Fibroblast of lung (primary cell): Measurements from ENCODE around the gene SLAMF9. TPM values are rescaled to one million over a fixed set of nuclear protein-coding genes. Genes with fewer than 3 reads are reported as not detected.

Source experiments
- DNase-seq, 2 donors: peaks; one replicate each; pipeline versions ENCODE4 v3.0.0 to v3.0.0-alpha.2; 2010; ENCODE audit warnings: low read depth in 2 of 2
- H2AFZ ChIP-seq: 2 replicates; pipeline ENCODE4 v1.5.1; 2012; ENCODE audit warnings: low read length, control low read depth, inconsistent platforms
- H3K27ac ChIP-seq: 2 replicates; pipeline ENCODE4 v1.5.1; 2011; ENCODE audit warnings: low read length, control low read depth; ENCODE audit not compliant: insufficient read depth
- H3K27me3 ChIP-seq: 2 replicates; pipeline ENCODE4 v1.5.1; 2011; ENCODE audit warnings: mild to moderate bottlenecking, low read length; ENCODE audit not compliant: control insufficient read depth, insufficient read depth
- H3K36me3 ChIP-seq: 2 replicates; pipeline ENCODE4 v1.5.1; 2011; ENCODE audit warnings: low read length; ENCODE audit not compliant: control insufficient read depth, insufficient read depth
- H3K4me1 ChIP-seq: 2 replicates; pipeline ENCODE4 v1.5.1; 2011; ENCODE audit warnings: low read length; ENCODE audit not compliant: control insufficient read depth, insufficient read depth; ENCODE audit errors: extremely low read depth
- H3K4me2 ChIP-seq: 2 replicates; pipeline ENCODE4 v1.5.1; 2011; ENCODE audit warnings: low read length, control low read depth; ENCODE audit not compliant: insufficient read depth; ENCODE audit errors: extremely low read depth
- H3K4me3 ChIP-seq, 4 experiments: fragments of 200-600 bp in 1 of 4; sonication (generic) in 1 of 4; replicated peaks in 1 of 4; 2 replicates each; pipeline ENCODE4 v1.5.1; 2011 to 2016; ENCODE audit warnings: low read length in 4 of 4, low read depth in 3 of 4, mild to moderate bottlenecking in 3 of 4, control low read depth in 2 of 4, inconsistent platforms in 1 of 4, mixed read lengths in 1 of 4; ENCODE audit not compliant: insufficient read depth in 1 of 4; ENCODE audit errors: control extremely low read depth in 1 of 4
- H3K79me2 ChIP-seq: 2 replicates; pipeline ENCODE4 v1.5.1; 2012; ENCODE audit warnings: mild to moderate bottlenecking, low read length, inconsistent platforms; ENCODE audit not compliant: control insufficient read depth, insufficient read depth
- H3K9ac ChIP-seq: 2 replicates; pipeline ENCODE4 v1.5.1; 2011; ENCODE audit warnings: mild to moderate bottlenecking, low read length, control low read depth; ENCODE audit not compliant: insufficient read depth
- H3K9me3 ChIP-seq: 2 replicates; pipeline ENCODE4 v1.5.1; 2012; ENCODE audit warnings: low read depth, low read length; ENCODE audit not compliant: control insufficient read depth, insufficient read depth
- H4K20me1 ChIP-seq: 2 replicates; pipeline ENCODE4 v1.5.1; 2011; ENCODE audit warnings: low read length; ENCODE audit not compliant: control insufficient read depth, insufficient read depth; ENCODE audit errors: extremely low read depth
- EZH2 ChIP-seq: IDR thresholded peaks from 2 replicates; pipeline ENCODE4 v1.5.1; 2012; ENCODE audit warnings: low read length, control low read depth, mild to moderate bottlenecking; ENCODE audit errors: missing control alignments
- polyA plus RNA-seq, 2 donors: library from polyadenylated mRNA; depleted of rRNA in 1 of 2; stranded (reverse) in 1 of 2; unstranded in 1 of 2; fragments of >200 nt; gene quantifications; 2 replicates each; pipeline ENCODE4 v1.2.1, GENCODE V29; 2011 to 2012; ENCODE audit warnings: missing spikeins in 1 of 2
- total RNA-seq: library from RNA; depleted of rRNA; stranded (reverse); fragments of >200 nt; gene quantifications from 2 replicates; pipeline ENCODE4 v1.2.1, GENCODE V29; 2014
- TF ChIP-seq, protein P1 (sequence below), 2 donors: IDR thresholded peaks in 1 of 2; conservative IDR thresholded peaks in 1 of 2; 1 replicate in 1 of 2; 2 replicates in 1 of 2; pipeline ENCODE4 v1.5.1; 2011 to 2012; ENCODE audit warnings: low read length in 2 of 2, control low read depth in 1 of 2, inconsistent platforms in 1 of 2, low read depth in 1 of 2, mild to moderate bottlenecking in 1 of 2

SLAMF9 gene
- total and polyA plus RNA-seq, 2 donors (not counting 1 experiment from before 2014, with no cell fraction given), result not detected

DNA sequence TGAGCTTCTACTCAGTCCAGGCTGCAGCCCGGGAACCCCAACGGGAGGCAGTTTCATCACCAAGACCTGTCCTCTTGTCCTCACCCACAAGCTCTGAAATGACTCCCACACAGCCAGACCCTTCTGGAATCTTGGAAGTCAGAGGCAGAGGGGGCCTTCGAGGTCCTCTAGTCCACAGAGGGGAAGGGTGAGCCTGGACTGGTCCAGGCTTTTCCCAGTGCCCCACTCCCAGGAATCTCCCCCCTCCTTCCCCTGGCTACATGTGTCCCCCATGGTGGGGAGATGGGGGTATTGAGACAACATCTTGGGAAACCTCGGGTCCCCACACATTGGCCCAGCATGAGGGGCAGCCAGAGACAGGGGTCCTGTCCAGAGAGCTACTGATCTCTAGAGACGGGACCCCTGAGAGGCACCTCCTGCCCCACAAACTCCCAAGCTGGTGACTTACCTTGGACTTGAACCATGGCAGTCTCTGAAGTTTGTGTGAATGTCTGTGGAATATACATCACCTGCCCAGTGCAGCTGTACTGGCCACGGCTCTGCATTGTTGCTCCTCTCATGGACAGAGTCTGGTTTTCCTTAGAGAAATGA is 19.4 kb upstream of the SLAMF9 start:
- no peaks in the 10 kb centered on the region for H4K20me1 ChIP-seq
- no peak overlapping the region for H3K27ac ChIP-seq
- H3K79me2 ChIP-seq, result no peaks in the 10 kb centered on the region

DNA sequence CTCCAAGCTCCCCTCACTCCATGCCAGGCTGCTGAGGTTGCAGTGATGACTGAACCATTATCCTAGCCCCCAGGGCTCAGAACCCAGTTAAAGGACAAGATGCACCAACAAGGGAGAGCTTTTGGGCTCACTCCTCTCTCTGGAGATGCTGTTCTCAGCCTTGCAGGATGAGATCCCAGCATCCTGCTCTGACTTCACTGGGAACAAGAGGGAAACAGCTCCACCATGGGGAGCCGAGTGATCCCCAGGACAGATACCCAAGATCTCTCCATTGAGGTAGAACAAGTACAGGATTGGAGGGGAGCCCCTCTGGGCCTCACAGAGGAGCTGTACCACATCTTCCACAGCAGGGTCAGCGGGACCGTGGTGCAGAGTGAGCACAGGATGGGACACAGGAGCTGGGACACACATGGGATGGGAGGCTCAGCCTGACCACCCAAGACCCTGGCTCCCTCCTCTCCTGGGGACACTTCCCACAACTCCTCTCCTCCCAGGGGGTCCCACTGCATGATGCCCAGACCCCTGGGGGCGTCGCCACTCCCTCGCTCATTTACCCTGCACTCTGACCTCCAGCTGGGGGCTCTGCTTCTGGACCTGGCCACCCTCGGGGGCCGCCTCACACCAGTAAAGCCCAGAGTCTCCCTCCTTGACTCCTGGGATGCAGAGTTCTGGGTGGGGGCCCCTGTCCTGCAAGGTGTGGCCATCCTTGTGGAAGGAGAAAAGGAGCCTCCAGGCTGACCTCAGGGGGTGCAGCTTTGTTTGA is 18.6 kb upstream of the SLAMF9 start:
- no peak overlapping the region for H3K4me3 ChIP-seq
- H3K27ac ChIP-seq, result no peak overlapping the region
- H3K9me3 ChIP-seq, result no peaks in the 10 kb centered on the region
- H3K4me1 ChIP-seq, result no peaks in the 10 kb centered on the region
- H3K9ac ChIP-seq, result no peak overlapping the region
- DNase-seq, result no peak
- H2AFZ ChIP-seq, result no peak overlapping the region
- H3K4me2 ChIP-seq, result no peak overlapping the region
- H3K36me3 ChIP-seq, result no peaks in the 10 kb centered on the region
- peaks cover 5% of the 10 kb centered on the region for H3K27me3 ChIP-seq
- no peaks in the 10 kb centered on the region for H4K20me1 ChIP-seq
- H3K79me2 ChIP-seq, result no peaks in the 10 kb centered on the region
- TF ChIP-seq, protein P1, sequence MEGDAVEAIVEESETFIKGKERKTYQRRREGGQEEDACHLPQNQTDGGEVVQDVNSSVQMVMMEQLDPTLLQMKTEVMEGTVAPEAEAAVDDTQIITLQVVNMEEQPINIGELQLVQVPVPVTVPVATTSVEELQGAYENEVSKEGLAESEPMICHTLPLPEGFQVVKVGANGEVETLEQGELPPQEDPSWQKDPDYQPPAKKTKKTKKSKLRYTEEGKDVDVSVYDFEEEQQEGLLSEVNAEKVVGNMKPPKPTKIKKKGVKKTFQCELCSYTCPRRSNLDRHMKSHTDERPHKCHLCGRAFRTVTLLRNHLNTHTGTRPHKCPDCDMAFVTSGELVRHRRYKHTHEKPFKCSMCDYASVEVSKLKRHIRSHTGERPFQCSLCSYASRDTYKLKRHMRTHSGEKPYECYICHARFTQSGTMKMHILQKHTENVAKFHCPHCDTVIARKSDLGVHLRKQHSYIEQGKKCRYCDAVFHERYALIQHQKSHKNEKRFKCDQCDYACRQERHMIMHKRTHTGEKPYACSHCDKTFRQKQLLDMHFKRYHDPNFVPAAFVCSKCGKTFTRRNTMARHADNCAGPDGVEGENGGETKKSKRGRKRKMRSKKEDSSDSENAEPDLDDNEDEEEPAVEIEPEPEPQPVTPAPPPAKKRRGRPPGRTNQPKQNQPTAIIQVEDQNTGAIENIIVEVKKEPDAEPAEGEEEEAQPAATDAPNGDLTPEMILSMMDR (conservative IDR thresholded peaks at IDR 0.05 in 1 of 2, IDR thresholded peaks at IDR 0.05 in 1 of 2; ENCODE audit: low read depth in 1 of 2, low read length in 2 of 2), result no peak
- TF ChIP-seq EZH2, result no peak

More for the DNA sequence above, 19.4 kb upstream of the SLAMF9 start:
- Histone ChIP-seq H3K27me3 (peaks cover 5% of the 10 kb centered on the region), H3K4me1 (no peaks in the 10 kb centered on the region), H3K9ac (no peak overlapping the region), H3K9me3 (no peaks in the 10 kb centered on the region), H3K36me3 (no peaks in the 10 kb centered on the region), H3K4me3 (no peak overlapping the region), H3K4me2 (no peak overlapping the region), H2AFZ (no peak overlapping the region)
- TF ChIP-seq, protein P1 (conservative IDR thresholded peaks at IDR 0.05 in 1 of 2, IDR thresholded peaks at IDR 0.05 in 1 of 2; ENCODE audit: low read depth in 1 of 2, low read length in 2 of 2), result no peak
- TF ChIP-seq EZH2, result no peak
- no peak for DNase-seq

DNA sequence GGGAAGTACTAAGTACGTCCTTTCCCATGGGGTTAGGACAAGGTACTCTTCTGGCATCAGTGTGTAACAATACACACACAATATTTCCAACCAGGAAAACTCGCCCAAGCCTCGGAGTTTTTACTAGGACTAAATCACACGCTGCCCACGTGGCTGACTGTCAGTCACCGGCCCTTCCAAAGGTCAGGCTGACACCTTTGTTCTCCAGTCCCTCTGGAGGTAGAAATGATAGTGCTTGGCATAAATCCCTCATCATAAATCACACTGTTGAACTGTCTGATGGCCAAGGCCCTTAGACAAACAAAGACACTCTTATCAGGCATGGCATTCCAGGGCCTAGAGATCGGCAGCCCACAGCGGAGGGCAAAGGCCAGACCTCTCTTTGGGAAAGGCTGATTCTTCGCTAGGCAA is 16.9 kb upstream of the SLAMF9 start:
- H3K4me2 ChIP-seq, result no peak overlapping the region
- H4K20me1 ChIP-seq, result no peaks in the 10 kb centered on the region
- DNase-seq, result no peak
- no peak overlapping the region for H3K9ac ChIP-seq
- no peaks in the 10 kb centered on the region for H3K36me3 ChIP-seq
- no peaks in the 10 kb centered on the region for H3K9me3 ChIP-seq
- no peak for TF ChIP-seq EZH2
- TF ChIP-seq, protein P1 (conservative IDR thresholded peaks at IDR 0.05 in 1 of 2, IDR thresholded peaks at IDR 0.05 in 1 of 2; ENCODE audit: low read depth in 1 of 2, low read length in 2 of 2), result no peak
- H2AFZ ChIP-seq, result no peak overlapping the region
- H3K79me2 ChIP-seq, result no peaks in the 10 kb centered on the region
- H3K4me3 ChIP-seq, result no peak overlapping the region
- H3K4me1 ChIP-seq, result no peaks in the 10 kb centered on the region
- H3K27me3 ChIP-seq, result peaks cover 5% of the 10 kb centered on the region
- H3K27ac ChIP-seq, result no peak overlapping the region
